ENCODE measurements around the gene FBXW8. TPM values are rescaled to one million over a fixed set of nuclear protein-coding genes. Genes with fewer than 3 reads are reported as not detected.

FBXW8 gene
- total and polyA plus RNA-seq, 2 donors (not counting 3 experiments of a cell fraction or from before 2014, with no cell fraction given) = 15.4 TPM

DNA sequence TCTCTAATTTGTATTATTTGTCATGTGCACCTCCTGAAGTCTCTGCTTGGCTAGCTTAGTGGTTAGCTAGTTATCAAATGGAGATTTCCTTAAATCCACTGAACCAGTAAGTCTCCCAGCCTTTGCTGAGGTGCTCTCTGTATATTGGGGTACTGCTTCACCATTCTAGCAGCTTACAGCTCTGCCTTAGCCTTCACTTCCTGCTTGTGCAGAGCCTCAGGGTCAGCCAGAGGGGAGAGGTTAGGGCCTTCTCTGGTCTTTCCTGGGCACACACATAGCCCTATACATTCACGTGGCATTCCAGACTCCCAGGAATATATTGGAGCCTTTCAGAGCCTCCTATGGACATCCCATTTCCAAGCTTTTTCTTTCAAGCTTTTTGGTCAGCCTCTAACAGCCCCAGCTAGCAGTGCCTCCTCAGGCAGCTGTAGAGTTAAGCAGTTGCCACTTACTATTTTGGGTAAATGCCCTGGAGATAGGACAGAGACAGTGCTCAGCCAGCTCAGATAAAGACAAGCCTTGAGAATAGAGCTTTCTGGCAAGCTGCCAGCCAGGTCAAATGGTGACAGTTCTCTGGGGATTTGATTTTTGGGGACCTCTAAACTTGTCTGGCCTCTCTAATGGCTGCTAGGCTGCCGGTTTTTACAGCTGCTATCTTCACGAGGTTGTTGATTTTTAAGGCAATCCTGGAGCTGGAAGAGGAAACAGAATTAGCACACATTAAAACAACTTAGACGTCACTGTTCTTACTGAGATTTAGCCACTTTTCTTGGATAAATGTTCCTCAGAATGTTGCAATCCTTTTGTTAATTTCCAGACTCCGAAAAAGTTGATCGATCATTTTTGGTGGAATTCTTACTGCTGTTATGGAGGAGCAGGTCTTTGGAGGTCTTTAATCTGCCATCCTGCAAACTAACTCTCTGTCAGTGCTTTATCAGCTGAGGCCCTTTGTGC, 32.9 kb downstream of the FBXW8 start:
- H3K27me3 ChIP-seq (ENCODE audit: control insufficient read depth in 2 of 2, insufficient read depth in 2 of 2, low read length in 2 of 2) = no peaks in the 10 kb centered on the region
- H3K79me2 ChIP-seq (ENCODE audit: control insufficient read depth, insufficient read depth, low read length) = peaks cover 19% of the 10 kb centered on the region
- DNase-seq (ENCODE audit: low read depth, low spot score) (no peak), FAIRE-seq (peak; percentile 40)
- H3K4me2 ChIP-seq (ENCODE audit: insufficient read depth, low read length) = no peak overlapping the region
- H3K9ac ChIP-seq (replicated peaks; ENCODE audit: extremely low read depth, insufficient read depth, low read length) = no peak overlapping the region
- H3K4me1 ChIP-seq (ENCODE audit: control insufficient read depth, extremely low read depth, insufficient read depth, low read length) = no peaks in the 10 kb centered on the region
- no peak for TF ChIP-seq EZH2 (IDR thresholded peaks at IDR 0.05; ENCODE audit: borderline replicate concordance, low read depth, low read length, severe bottlenecking)
- TF ChIP-seq FOS (IDR thresholded peaks at IDR 0.05; ENCODE audit: borderline replicate concordance, insufficient read depth, low read length) = no peak
- TF ChIP-seq, protein P1, sequence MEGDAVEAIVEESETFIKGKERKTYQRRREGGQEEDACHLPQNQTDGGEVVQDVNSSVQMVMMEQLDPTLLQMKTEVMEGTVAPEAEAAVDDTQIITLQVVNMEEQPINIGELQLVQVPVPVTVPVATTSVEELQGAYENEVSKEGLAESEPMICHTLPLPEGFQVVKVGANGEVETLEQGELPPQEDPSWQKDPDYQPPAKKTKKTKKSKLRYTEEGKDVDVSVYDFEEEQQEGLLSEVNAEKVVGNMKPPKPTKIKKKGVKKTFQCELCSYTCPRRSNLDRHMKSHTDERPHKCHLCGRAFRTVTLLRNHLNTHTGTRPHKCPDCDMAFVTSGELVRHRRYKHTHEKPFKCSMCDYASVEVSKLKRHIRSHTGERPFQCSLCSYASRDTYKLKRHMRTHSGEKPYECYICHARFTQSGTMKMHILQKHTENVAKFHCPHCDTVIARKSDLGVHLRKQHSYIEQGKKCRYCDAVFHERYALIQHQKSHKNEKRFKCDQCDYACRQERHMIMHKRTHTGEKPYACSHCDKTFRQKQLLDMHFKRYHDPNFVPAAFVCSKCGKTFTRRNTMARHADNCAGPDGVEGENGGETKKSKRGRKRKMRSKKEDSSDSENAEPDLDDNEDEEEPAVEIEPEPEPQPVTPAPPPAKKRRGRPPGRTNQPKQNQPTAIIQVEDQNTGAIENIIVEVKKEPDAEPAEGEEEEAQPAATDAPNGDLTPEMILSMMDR (IDR thresholded peaks at IDR 0.05; ENCODE audit: extremely low read depth in 1 of 2, insufficient read depth in 1 of 2, low read depth in 1 of 2, low read length in 2 of 2) = no peak
- no peak for TF ChIP-seq POLR2A (IDR thresholded peaks at IDR 0.05; ENCODE audit: low read depth, low read length)
- TF ChIP-seq, protein P2, sequence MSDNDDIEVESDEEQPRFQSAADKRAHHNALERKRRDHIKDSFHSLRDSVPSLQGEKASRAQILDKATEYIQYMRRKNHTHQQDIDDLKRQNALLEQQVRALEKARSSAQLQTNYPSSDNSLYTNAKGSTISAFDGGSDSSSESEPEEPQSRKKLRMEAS (IDR thresholded peaks at IDR 0.05; ENCODE audit: insufficient read depth, insufficient read length) = no peak
- no peak for TF ChIP-seq MYC (IDR thresholded peaks at IDR 0.05; ENCODE audit: low read depth, low read length)
- TF ChIP-seq POLR2AphosphoS5 (IDR thresholded peaks at IDR 0.05; ENCODE audit: insufficient read depth, low read depth, low read length) = no peak
- TF ChIP-seq JUN (IDR thresholded peaks at IDR 0.05; ENCODE audit: borderline replicate concordance, insufficient read depth, insufficient read length, low read depth) = no peak
- no peak for TF ChIP-seq GATA2 (IDR thresholded peaks at IDR 0.05; ENCODE audit: insufficient read depth, insufficient read length, low read depth, low read length)
- H3K27ac ChIP-seq (ENCODE audit: insufficient read depth, low read depth, low read length) = no peak overlapping the region
- ChIA-PET CTCF (no interaction called here), POLR2A (interaction anchor here (1.1 kb wide), 1 partner anchor 33 kb away, joined by 3 read pairs; the partner anchor contains the start of gene FBXW8)
- dilution Hi-C loops (cut with MboI; ENCODE audit: extremely low pct_ligation_motif_present, low sequenced_read_pairs) = no loop called here
- intact Hi-C loops (cut with micrococcal nuclease) = no loop called here
- H3K9me1 ChIP-seq (replicated peaks; ENCODE audit: control insufficient read depth, extremely low read depth, insufficient read depth, low read length) = no peaks in the 10 kb centered on the region
- no TSS peak for BruUV-seq (replicated peaks)
- H2AFZ ChIP-seq (ENCODE audit: low read depth, low read length) = no peak overlapping the region
- no peaks in the 10 kb centered on the region for H4K20me1 ChIP-seq (replicated peaks; ENCODE audit: control insufficient read depth, extremely low read depth, insufficient read depth, low read length)
- H3K4me3 ChIP-seq (replicated peaks in 1 of 3; ENCODE audit: insufficient read depth in 1 of 3, low read depth in 1 of 3, low read length in 3 of 3) = no peak overlapping the region
- no peaks in the 10 kb centered on the region for H3K9me3 ChIP-seq (replicated peaks; ENCODE audit: control insufficient read depth, insufficient read depth, low read length)
- peaks cover 6 to 7% of the 10 kb centered on the region in 2 experiments for H3K36me3 ChIP-seq (ENCODE audit: control insufficient read depth in 2 of 2, extremely low read depth in 1 of 2, insufficient read depth in 2 of 2, low read length in 2 of 2)

Measured in endothelial cell of umbilical vein (primary cell).